B cell (primary cell): ENCODE measurements around the gene UHMK1. TPM values are rescaled to one million over a fixed set of nuclear protein-coding genes. Genes with fewer than 3 reads are reported as not detected.

ENCODE experiments used
- ATAC-seq: fragments of 200-7000 bp; cut with Tn5 transposase; one replicate; pipeline ENCODE4 v1.10.0; 2021; ENCODE audit warnings: low read depth, mild to moderate bottlenecking, moderate number of reproducible peaks, moderate library complexity
- CTCF ChIA-PET: fragments of 350-600 bp; sonication (Branson Sonifier 250); formaldehyde crosslinking; loops from one replicate; lab custom pipeline; 2021; ENCODE audit warnings: antibody characterized with exemption, inconsistent platforms; lab: Charles Lee
- POLR2A ChIA-PET: fragments of 350-600 bp; sonication (Branson Sonifier 250); formaldehyde crosslinking; loops from one replicate; lab custom pipeline; 2021; ENCODE audit warnings: antibody characterized with exemption; lab: Charles Lee
- DNase-seq: peaks from one replicate; pipeline ENCODE4 v3.0.0; 2013
- H2AFZ ChIP-seq: 2 replicates; pipeline ENCODE4 v1.6.1; 2012; ENCODE audit warnings: mild to moderate bottlenecking, low read depth, low read length; ENCODE audit not compliant: insufficient read depth, poor library complexity, severe bottlenecking
- H3K27ac ChIP-seq, 2 donors: 1 replicate in 1 of 2; 2 replicates in 1 of 2; pipeline ENCODE4 v1.5.1; 2012 to 2013; ENCODE audit warnings: low read length in 2 of 2, mild to moderate bottlenecking in 2 of 2, moderate library complexity in 1 of 2
- H3K27me3 ChIP-seq, 4 experiments: fragments of 200-600 bp in 1 of 4; sonication (generic) in 1 of 4; replicated peaks in 1 of 4; 1 replicate in 2 of 4; 2 replicates in 2 of 4; pipeline versions ENCODE4 v1.6.1 to v1.7.0; 2013 to 2016; ENCODE audit warnings: low read length in 3 of 4, mild to moderate bottlenecking in 2 of 4, mixed read lengths in 1 of 4, moderate library complexity in 1 of 4; ENCODE audit not compliant: insufficient read depth in 4 of 4, control insufficient read depth in 3 of 4; ENCODE audit errors: control extremely low read depth in 1 of 4
- H3K36me3 ChIP-seq, 2 experiments: replicated peaks in 1 of 2; 1 replicate in 1 of 2; 2 replicates in 1 of 2; pipeline versions ENCODE4 v1.6.1 to v1.7.1; 2013; ENCODE audit warnings: low read length in 1 of 2; ENCODE audit not compliant: insufficient read depth in 2 of 2, control insufficient read depth in 1 of 2; ENCODE audit errors: control extremely low read depth in 1 of 2, extremely low read depth in 1 of 2
- H3K4me1 ChIP-seq, 2 donors: fragments of 200-600 bp in 1 of 2; sonication (generic) in 1 of 2; 1 replicate in 1 of 2; 2 replicates in 1 of 2; pipeline versions ENCODE4 v1.5.1 to v1.6.1; 2013 to 2017; ENCODE audit warnings: low read length in 2 of 2; ENCODE audit not compliant: control insufficient read depth in 2 of 2, insufficient read depth in 2 of 2
- H3K4me2 ChIP-seq: replicated peaks from 2 replicates; pipeline ENCODE3; 2012; ENCODE audit warnings: mild to moderate bottlenecking, low read depth, low read length; ENCODE audit not compliant: poor library complexity, severe bottlenecking
- H3K4me3 ChIP-seq, 5 experiments: fragments of 200-600 bp in 1 of 5; sonication (generic) in 1 of 5; 1 replicate in 3 of 5; 2 replicates in 2 of 5; pipeline versions ENCODE4 v1.5.1 to v1.7.0; 2011 to 2016; ENCODE audit warnings: low read length in 4 of 5, mild to moderate bottlenecking in 4 of 5, low read depth in 2 of 5, control low read depth in 1 of 5, moderate library complexity in 1 of 5; ENCODE audit not compliant: insufficient read depth in 1 of 5; ENCODE audit errors: control extremely low read depth in 1 of 5, extremely low read depth in 1 of 5
- H3K79me2 ChIP-seq: fragments of 200-600 bp; sonication (generic); one replicate; pipeline ENCODE4 v1.6.0; 2016; ENCODE audit warnings: low read length; ENCODE audit not compliant: control insufficient read depth, insufficient read depth
- H3K9ac ChIP-seq: fragments of 200-600 bp; sonication (generic); 2 replicates; pipeline ENCODE4 v1.6.1; 2017; ENCODE audit warnings: mild to moderate bottlenecking, low read length, moderate library complexity
- H3K9me3 ChIP-seq, 3 donors: one replicate each; pipeline versions ENCODE4 v1.6.1 to v1.7.1; 2013; ENCODE audit warnings: low read length in 2 of 3; ENCODE audit not compliant: control insufficient read depth in 2 of 3, insufficient read depth in 1 of 3; ENCODE audit errors: control extremely low read depth in 1 of 3
- H4K20me1 ChIP-seq: 2 replicates; pipeline ENCODE4 v1.6.0; 2012; ENCODE audit warnings: mild to moderate bottlenecking, low read length; ENCODE audit not compliant: insufficient read depth, control insufficient read depth, poor library complexity, severe bottlenecking
- H3K27ac Mint-ChIP-seq: one replicate; pipeline ENCODE4 v1.8.0; 2021; ENCODE audit warnings: mixed read lengths
- H3K27me3 Mint-ChIP-seq: one replicate; pipeline ENCODE4 v1.8.0; 2021; ENCODE audit warnings: mixed read lengths
- H3K4me1 Mint-ChIP-seq: one replicate; pipeline ENCODE4 v1.8.0; 2021; ENCODE audit warnings: mixed read lengths
- H3K4me3 Mint-ChIP-seq: one replicate; pipeline ENCODE4 v1.8.0; 2021; ENCODE audit warnings: mixed read lengths
- H3K9me3 Mint-ChIP-seq: one replicate; pipeline ENCODE4 v1.8.0; 2022; ENCODE audit warnings: mixed read lengths; ENCODE audit not compliant: insufficient read depth
- CTCF ChIP-seq: fragments of 200-600 bp; IDR thresholded peaks from one replicate; pipeline ENCODE4 v1.8.0; 2022; ENCODE audit warnings: antibody characterized with exemption, mild to moderate bottlenecking
- EZH2 ChIP-seq: IDR thresholded peaks from 2 replicates; pipeline ENCODE4 v1.6.1; 2012; ENCODE audit warnings: borderline replicate concordance, low read depth, mild to moderate bottlenecking, moderate library complexity, low read length; ENCODE audit not compliant: insufficient read depth, poor library complexity, severe bottlenecking
- WGBS: methylation state at CpG from one replicate; pipeline ENCODE4 v1.1.5; 2013; ENCODE audit warnings: missing lambda C conversion rate; ENCODE audit not compliant: insufficient coverage; 5-methylcytosine and 5-hydroxymethylcytosine counted together
- intact Hi-C: fragments of 100-400 bp; cut with micrococcal nuclease; formaldehyde crosslinking; loops from one replicate; pipeline ENCODE4 v1.10.0; 2022
- polyA plus RNA-seq: library from polyadenylated mRNA; depleted of rRNA; stranded (reverse); fragments of >200 nt; gene quantifications from 2 replicates; pipeline ENCODE4 v1.2.3, GENCODE V29; 2012
- total RNA-seq, 2 donors: library from RNA; stranded (reverse); fragments of 120-200 nt in 1 of 2; gene quantifications; 1 replicate in 1 of 2; 2 replicates in 1 of 2; pipeline versions ENCODE4 v1.2.3 to v1.2.4, GENCODE V29; 2013 to 2022

The UHMK1 gene
- total and polyA plus RNA-seq, 2 donors (not counting 1 experiment from before 2014, with no cell fraction given) = 8.4 to 69.2 TPM

GRCh38 chr1:162476620-162477019 lies 21.0 kb upstream of the UHMK1 start:
- H2AFZ ChIP-seq = no peak overlapping the region
- intact Hi-C loops = no loop called here
- CTCF ChIA-PET = no interaction called here

GRCh38 chr1:162485236-162485635 lies 12.4 kb upstream of the UHMK1 start:
- no peak overlapping the region for H3K9ac ChIP-seq
- TF ChIP-seq EZH2 (no peak), CTCF (no peak)
- no peak for ATAC-seq
- H3K9me3 Mint-ChIP-seq = no peaks in the 10 kb centered on the region
- H3K4me1 ChIP-seq = no peaks in the 10 kb centered on the region
- H3K4me3 Mint-ChIP-seq = no peak overlapping the region
- peaks cover 0 to 17% (median 4%) of the 10 kb centered on the region in 4 experiments for H3K27me3 ChIP-seq
- ChIA-PET POLR2A (no interaction called here), CTCF (no interaction called here)
- H3K9me3 ChIP-seq = no peaks in the 10 kb centered on the region
- no peaks in the 10 kb centered on the region for H3K79me2 ChIP-seq
- H2AFZ ChIP-seq = no peak overlapping the region
- no peaks in the 10 kb centered on the region for H3K36me3 ChIP-seq
- intact Hi-C loops = no loop called here
- no peak overlapping the region for H3K4me2 ChIP-seq
- H3K27me3 Mint-ChIP-seq = peaks cover 32% of the 10 kb centered on the region
- H3K4me3 ChIP-seq = no peak overlapping the region
- no peak for DNase-seq
- no peaks in the 10 kb centered on the region for H4K20me1 ChIP-seq
- H3K27ac ChIP-seq = no peak overlapping the region
- no peaks in the 10 kb centered on the region for H3K4me1 Mint-ChIP-seq
- H3K27ac Mint-ChIP-seq = no peak overlapping the region

More at GRCh38 chr1:162476620-162477019, 21.0 kb upstream of the UHMK1 start:
- H4K20me1 ChIP-seq = no peaks in the 10 kb centered on the region
- H3K9me3 Mint-ChIP-seq = peaks cover 8% of the 10 kb centered on the region
- no peaks in the 10 kb centered on the region for H3K4me1 Mint-ChIP-seq
- H3K9ac ChIP-seq = no peak overlapping the region
- POLR2A ChIA-PET = no interaction called here
- no peak overlapping the region for H3K4me2 ChIP-seq
- H3K27ac Mint-ChIP-seq = no peak overlapping the region
- no CpG with 5 or more reads among the region's 1 CpG for WGBS
- H3K4me3 ChIP-seq = no peak overlapping the region
- TF ChIP-seq EZH2 (no peak), CTCF (no peak)
- H3K4me1 ChIP-seq = no peaks in the 10 kb centered on the region
- H3K4me3 Mint-ChIP-seq = no peak overlapping the region
- no peaks in the 10 kb centered on the region for H3K79me2 ChIP-seq
- H3K9me3 ChIP-seq = peaks cover 0 to 22% (median 10%) of the 10 kb centered on the region in 3 donors
- peaks cover 0 to 5% (median 0%) of the 10 kb centered on the region in 4 experiments for H3K27me3 ChIP-seq
- peaks cover 14% of the 10 kb centered on the region for H3K27me3 Mint-ChIP-seq
- no peak for ATAC-seq
- no peak for DNase-seq
- no peak overlapping the region for H3K27ac ChIP-seq
- H3K36me3 ChIP-seq = no peaks in the 10 kb centered on the region
